GM20000 (cell line): ENCODE data around the gene FAIM2.
"Not testable (repeated sequence)": the region's sequence is repeated elsewhere in the genome, so short reads cannot be mapped to it uniquely, and the experiment has no call there.

Experiments used
- DNase-seq: peaks from one replicate; pipeline ENCODE4 v3.0.0; 2012; ENCODE audit warnings: low spot score
- TF ChIP-seq, protein P1 (sequence below): IDR thresholded peaks from 2 replicates; pipeline ENCODE4 v1.5.1; 2012; ENCODE audit warnings: mild to moderate bottlenecking, control low read depth; ENCODE audit errors: extremely low read depth, missing control alignments

The FAIM2 gene

DNA sequence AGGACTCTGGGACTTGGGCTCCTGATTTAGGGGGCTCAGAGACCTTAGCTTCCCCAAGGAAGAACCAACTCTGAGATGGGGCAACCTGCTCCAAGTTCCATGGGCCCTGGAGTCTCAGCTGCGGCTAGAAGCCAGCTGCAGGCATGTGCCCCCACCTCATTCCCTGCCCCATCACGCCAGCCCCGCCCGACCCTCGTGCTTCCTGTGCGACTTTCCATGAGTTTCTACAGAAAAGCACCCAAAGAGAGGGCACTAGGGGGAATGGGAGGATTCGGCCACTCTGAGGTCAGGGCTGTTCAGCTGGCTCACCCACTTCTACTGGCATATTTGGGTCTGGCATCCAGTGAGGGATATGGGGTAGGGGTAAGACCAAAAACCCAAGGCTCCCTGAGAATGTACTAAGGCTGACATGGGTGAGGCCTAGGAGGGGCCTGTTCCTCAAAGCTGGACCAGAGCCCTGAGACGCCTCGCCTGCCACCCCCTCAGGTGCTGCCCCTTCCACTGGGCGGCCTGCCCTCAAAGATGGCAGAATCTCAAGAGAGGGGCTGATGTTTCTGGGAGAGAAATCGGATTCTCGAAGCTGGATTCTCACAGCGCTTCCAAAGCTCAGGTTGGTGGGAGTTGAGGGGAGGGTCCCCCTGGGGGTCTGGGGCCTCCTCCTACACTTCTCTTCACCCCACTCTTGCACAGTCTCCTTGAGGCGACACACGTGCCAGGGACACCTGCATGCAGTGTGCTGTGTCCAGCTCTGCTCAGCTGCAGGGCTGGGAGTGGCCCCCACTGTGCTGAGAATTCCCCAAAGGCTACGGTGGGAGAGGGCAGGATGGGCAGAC, 22.1 kb downstream of the FAIM2 start:
- TF ChIP-seq, protein P1, sequence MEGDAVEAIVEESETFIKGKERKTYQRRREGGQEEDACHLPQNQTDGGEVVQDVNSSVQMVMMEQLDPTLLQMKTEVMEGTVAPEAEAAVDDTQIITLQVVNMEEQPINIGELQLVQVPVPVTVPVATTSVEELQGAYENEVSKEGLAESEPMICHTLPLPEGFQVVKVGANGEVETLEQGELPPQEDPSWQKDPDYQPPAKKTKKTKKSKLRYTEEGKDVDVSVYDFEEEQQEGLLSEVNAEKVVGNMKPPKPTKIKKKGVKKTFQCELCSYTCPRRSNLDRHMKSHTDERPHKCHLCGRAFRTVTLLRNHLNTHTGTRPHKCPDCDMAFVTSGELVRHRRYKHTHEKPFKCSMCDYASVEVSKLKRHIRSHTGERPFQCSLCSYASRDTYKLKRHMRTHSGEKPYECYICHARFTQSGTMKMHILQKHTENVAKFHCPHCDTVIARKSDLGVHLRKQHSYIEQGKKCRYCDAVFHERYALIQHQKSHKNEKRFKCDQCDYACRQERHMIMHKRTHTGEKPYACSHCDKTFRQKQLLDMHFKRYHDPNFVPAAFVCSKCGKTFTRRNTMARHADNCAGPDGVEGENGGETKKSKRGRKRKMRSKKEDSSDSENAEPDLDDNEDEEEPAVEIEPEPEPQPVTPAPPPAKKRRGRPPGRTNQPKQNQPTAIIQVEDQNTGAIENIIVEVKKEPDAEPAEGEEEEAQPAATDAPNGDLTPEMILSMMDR, result no peak
- no peak for DNase-seq

DNA sequence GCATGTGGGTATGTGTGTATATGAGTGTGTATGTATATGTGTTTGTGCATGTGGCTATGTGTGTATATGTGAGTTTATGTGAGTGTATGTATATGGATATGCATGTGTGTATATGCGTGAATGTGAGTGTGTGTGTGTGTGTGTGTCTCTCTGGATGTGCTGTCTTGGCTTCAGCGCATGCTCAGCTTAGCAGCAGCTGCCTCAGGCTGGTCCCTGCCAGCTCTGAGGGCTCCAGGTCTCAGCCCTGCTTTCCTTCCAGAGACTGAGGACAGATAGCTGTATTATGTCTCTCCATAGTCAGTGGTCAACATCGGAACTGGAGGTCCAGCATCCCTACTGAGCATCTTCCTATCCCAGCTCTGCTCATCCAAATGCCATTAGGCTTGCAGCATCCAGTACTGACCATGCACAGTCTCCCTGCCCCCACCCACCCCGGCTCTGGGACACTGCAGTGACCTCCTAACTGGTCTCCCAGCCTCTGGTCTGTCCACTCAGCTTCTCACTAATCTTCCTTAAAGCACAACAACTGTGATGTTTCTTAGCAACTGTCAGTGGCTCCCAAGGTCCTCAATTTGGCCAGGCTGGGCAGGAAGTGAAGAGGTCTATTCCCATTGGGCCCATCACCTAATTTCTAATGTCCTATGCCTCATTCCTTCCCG, 22.8 kb downstream of the FAIM2 start:
- DNase-seq, result no peak
- TF ChIP-seq, protein P1, result no peak

DNA sequence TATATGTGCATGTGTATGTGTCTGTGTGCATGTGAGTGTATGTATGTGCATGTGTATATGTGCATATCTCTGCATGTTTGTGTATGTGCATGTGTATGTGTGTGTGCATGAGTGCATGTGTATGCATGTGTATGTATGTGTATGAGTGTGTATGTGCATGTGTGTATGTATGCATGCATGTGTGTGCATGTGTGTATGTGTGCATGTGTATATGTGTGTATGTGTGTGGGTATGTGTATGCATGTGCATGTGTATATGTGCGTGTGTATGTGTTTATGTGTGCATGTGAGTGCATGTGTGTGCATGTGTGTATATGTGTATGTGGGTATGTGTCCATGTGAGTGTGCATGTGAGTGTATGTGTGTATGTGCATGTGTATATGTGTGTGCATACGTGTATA, 24.6 kb downstream of the FAIM2 start:
- not testable (repeated sequence) for DNase-seq

DNA sequence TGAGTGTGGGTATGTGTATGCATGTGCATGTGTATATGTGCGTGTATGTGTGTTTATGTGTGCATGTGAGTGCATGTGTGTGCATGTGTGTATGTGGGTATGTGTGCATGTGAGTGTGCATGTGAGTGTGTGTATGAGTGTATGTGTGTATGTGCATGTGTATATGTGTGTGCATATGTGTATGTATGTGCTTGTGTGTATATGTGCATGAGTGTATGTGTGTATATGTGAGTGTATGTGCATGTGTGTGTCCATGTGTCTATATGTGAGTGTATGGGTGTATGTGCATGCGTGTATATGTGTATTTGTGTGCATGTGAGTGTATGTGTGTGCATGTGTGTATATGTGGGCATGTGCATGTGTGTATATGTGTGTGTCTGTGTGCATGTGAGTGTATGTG, 25.7 kb downstream of the FAIM2 start:
- TF ChIP-seq, protein P1, result no peak
- DNase-seq, result no peak

DNA sequence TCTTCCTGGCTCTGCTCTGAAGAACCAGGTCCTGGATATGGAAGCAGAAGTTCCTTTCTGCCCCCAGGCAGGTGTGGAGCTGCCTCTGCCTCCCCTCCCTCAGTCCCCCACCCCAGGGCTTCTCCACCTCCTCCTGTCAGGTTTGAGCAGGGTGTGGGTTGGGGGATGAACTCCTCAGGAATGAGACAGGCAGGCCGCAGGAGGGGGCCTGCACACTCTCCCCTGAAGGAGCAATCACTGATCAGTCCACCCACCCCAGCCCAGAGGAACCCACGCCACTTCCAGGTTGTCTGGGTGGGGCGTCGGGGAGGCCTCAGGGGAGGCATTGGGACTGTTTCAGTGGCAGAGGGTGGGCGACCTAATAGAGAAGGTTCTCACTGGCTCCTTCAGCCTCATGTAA, 26.6 kb downstream of the FAIM2 start:
- TF ChIP-seq, protein P1, result no peak
- DNase-seq, result no peak

DNA sequence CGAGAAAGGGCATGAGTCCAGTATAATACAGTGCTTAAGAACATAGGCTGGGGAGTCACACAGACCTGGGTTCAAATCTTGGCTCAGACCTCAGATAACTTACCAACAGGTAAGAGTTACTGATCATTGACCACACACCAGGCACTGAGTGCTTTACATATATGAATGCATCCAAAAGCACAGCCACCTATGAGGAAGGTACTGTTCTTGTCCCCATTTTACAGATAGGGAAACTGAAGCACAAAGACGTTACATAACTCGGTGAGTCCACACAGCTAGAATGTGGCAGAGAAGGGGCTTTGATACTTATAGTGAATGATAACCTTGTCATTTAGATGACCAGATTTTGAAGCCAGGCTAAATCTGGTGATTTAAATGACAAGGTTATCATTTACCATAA, 27.6 kb downstream of the FAIM2 start:
- TF ChIP-seq, protein P1, result no peak
- DNase-seq, result no peak

DNA sequence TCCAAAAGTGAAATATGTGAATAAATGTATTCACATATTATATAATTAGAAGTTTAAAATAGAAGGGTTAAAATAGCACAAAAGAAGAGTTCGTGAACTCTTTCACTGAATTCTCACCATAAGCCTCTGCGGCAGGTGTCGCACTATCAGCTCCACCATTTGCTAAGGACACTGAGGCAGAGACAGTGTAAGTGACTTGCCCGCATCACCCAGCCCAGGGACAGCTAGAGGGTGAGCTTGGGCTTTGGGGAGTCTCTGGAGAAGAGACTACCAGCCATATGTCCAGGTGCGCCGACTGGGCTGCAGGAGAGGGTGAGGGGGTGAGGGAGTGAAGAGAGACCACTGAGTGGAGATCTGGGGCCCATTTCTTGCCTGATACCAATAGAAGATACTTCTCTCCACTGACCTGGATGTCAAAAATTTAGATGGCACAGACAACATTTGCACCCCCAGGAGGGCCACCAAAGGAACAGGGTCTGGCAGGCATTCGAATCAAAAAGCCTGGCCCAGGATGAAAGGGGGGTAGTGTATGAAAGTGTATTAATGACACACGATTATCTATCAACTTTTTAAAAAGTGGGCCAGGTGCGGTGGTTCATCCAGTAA, 28.5 kb downstream of the FAIM2 start:
- TF ChIP-seq, protein P1, result no peak
- no peak for DNase-seq
